ENCODE data around the gene GPR65. TPM values are rescaled to one million over a fixed set of nuclear protein-coding genes. Genes with fewer than 3 reads are reported as not detected.

The GPR65 gene, protein sequence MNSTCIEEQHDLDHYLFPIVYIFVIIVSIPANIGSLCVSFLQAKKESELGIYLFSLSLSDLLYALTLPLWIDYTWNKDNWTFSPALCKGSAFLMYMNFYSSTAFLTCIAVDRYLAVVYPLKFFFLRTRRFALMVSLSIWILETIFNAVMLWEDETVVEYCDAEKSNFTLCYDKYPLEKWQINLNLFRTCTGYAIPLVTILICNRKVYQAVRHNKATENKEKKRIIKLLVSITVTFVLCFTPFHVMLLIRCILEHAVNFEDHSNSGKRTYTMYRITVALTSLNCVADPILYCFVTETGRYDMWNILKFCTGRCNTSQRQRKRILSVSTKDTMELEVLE
- total RNA-seq (2022; extraction: Qiagen RNA extraction) = not detected in 5 replicates

DNA sequence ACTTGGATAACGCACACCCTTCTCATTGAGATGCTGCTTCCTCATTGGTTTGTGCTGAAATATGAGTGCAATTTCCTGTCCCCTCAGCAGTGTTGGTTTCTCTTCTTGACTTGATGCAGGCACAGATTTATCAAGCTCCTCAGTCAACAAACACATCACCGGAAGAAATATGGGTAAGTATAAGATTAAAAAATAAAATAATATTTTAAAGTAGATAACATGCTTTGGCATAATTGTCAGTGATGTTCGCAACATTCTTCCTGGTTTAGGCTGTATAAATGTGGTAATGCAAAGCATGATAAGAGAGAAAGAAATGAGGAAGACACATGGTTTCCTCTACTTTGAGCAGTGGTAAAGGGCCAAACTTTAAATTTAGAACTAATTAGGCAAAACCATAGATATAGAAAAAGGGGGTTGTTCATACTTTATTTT lies at the start of gene GPR65:
TSS of gene GPR65 (plus strand) at position 86 of the 432 bp plus-strand sequence. CDS start 5,713 bp downstream, outside the sequence.

DNA sequence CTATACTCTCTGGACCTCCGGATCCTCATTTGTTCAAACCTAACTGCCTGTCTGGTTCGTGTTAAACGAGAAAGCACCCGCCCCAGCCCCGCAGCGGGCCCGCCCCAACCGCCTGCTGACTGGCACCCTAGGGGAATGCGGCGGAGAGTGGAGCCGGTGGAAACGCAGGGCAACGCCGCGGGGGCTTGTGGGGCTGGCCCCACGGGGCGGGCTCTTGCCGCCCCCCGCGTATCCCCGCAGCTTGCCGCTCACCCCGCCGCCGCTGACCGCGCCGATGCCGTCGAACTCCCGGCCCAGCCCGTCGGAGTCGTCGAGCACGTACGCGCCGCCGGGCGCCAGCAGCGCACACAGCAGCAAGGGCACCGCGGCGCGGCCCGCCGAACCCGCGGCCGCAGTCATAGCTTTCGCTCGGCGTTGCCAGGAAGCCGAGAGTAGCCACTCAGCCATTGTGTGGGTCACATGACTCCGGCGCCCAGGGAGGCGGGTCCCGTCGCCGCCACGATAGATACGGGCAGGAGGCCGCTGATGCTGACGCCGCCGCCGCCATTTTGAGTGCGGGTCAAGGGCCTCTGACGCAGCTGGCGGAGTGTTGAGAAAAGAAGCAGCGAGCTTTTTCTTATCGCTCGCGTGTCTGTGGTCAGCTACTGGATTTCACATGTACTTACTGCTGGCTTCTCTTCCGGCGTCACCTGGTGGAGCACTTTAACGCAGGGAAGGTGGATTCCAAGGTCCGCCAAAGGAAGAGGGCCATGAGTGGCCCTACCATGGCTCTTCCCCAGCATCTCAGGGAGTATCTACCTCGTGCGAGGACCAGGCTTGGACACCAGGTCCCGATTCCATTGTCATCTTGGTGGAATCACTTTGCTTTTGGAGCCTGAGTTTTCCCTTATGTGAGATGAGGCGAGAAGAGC lies 12.0 kb upstream of the GPR65 start, which contains the start of gene GALC:
TSS of gene GALC (minus strand) at position 465 of the 911 bp plus-strand sequence. CDS start at position 447, 18 bp downstream.

Other genes with a start within 250 kb of the GPR65 start
- gene GALC, start 12.0 kb upstream of the GPR65 start, total RNA-seq (2022; extraction: Qiagen RNA extraction) = 9.9 to 14.2 TPM (median 12.2 TPM) in 5 replicates

Measured in A549 treated with dexamethasone at 1 μM for 4 hours (cell line).